ENCODE data around the gene C16orf92.

Gene C16orf92

GRCh38 chr16:30063278-30063892 is 40.4 kb downstream of the C16orf92 start:
- no peak for DNase-seq

GRCh38 chr16:30063893-30064728 is 41.1 kb downstream of the C16orf92 start:
- peak in 1 of 2 donors; percentile 22 for DNase-seq

- no peak for DNase-seq
Observed at GRCh38 chr16:30064729-30065101, 41.7 kb downstream of the C16orf92 start.

- peak; percentile 97 for DNase-seq
Observed at GRCh38 chr16:30065102-30065942, 42.3 kb downstream of the C16orf92 start, which contains the start of gene ALDOA. Gene ALDOA, plus strand, starts transcription at chr16:30065760. Its CDS starts 1,138 bp downstream, at chr16:30066898.

- peak; percentile 55 to 62 for DNase-seq
Observed at GRCh38 chr16:30065943-30066760, 43.2 kb downstream of the C16orf92 start.

- peak; percentile 46 to 63 for DNase-seq
Observed at GRCh38 chr16:30066761-30067583, 44.0 kb downstream of the C16orf92 start.

GRCh38 chr16:30067584-30067916 is 44.6 kb downstream of the C16orf92 start:
- no peak for DNase-seq

- DNase-seq: no peak
Observed at GRCh38 chr16:30068333-30068732, 45.3 kb downstream of the C16orf92 start.

GRCh38 chr16:30068750-30069610 is 46.0 kb downstream of the C16orf92 start:
- DNase-seq: peak; percentile 9 to 52

- no peak for DNase-seq
Observed at GRCh38 chr16:30069611-30070462, 46.8 kb downstream of the C16orf92 start.

GRCh38 chr16:30070490-30070889 is 47.5 kb downstream of the C16orf92 start:
- DNase-seq: no peak

All from inflammatory macrophage treated with lipopolysaccharide for 1 hour (primary cell).